Stimulated activated CD4-positive, alpha-beta T cell treated with anti-CD3 and anti-CD28 coated beads, Interleukin-4, amount 100 ng/mL, for 4 hours (primary cell): ENCODE measurements around the gene HMCN2.

ENCODE experiments used
- DNase-seq, 2 experiments: peaks; one replicate each; pipeline ENCODE4 v3.0.0-alpha.2; 2020

HMCN2 gene

GRCh38 chr9:130309689-130310455, 44.3 kb downstream of the HMCN2 start:
- DNase-seq = no peak

- DNase-seq = no peak
These were observed 44.9 kb downstream of the HMCN2 start for GRCh38 chr9:130310456-130310855.

GRCh38 chr9:130311003-130311402, 45.4 kb downstream of the HMCN2 start:
- no peak for DNase-seq

GRCh38 chr9:130311408-130312140, 46.0 kb downstream of the HMCN2 start:
- DNase-seq = no peak

- no peak for DNase-seq
These were observed 47.7 kb downstream of the HMCN2 start for GRCh38 chr9:130313103-130313858.

- DNase-seq = no peak
These were observed 50.1 kb downstream of the HMCN2 start for GRCh38 chr9:130315446-130316226.

GRCh38 chr9:130316430-130316829, 50.9 kb downstream of the HMCN2 start:
- no peak for DNase-seq

- DNase-seq = no peak
These were observed 53.7 kb downstream of the HMCN2 start for GRCh38 chr9:130319300-130319699.

GRCh38 chr9:130319944-130320712, 54.6 kb downstream of the HMCN2 start:
- DNase-seq = no peak

GRCh38 chr9:130320723-130321481, 55.3 kb downstream of the HMCN2 start:
- DNase-seq = no peak

- no peak for DNase-seq
These were observed 56.0 kb downstream of the HMCN2 start for GRCh38 chr9:130321539-130321938.

GRCh38 chr9:130323051-130323745, 57.6 kb downstream of the HMCN2 start:
- DNase-seq = no peak

- no peak for DNase-seq
These were observed 60.4 kb downstream of the HMCN2 start for GRCh38 chr9:130325921-130326320.

GRCh38 chr9:130327070-130327780, 61.7 kb downstream of the HMCN2 start:
- DNase-seq = no peak

- DNase-seq = no peak
These were observed 62.3 kb downstream of the HMCN2 start for GRCh38 chr9:130327781-130328348.

GRCh38 chr9:130328349-130328801, 62.8 kb downstream of the HMCN2 start:
- DNase-seq = no peak

- no peak for DNase-seq
These were observed 63.5 kb downstream of the HMCN2 start for GRCh38 chr9:130329061-130329460.

- no peak for DNase-seq
These were observed 64.8 kb downstream of the HMCN2 start for GRCh38 chr9:130330202-130330862.

GRCh38 chr9:130331061-130331460, 65.5 kb downstream of the HMCN2 start:
- DNase-seq = no peak
